HG02642 (cell line): Measurements from ENCODE around the gene CDK5R2.

Experiments used
- ATAC-seq: cut with Tn5 transposase; IDR thresholded peaks from one replicate; pipeline ENCODE4 v1.9.1; 2021; ENCODE audit warnings: mild to moderate bottlenecking; ENCODE audit not compliant: unreplicated experiment, poor library complexity

CDK5R2 gene

GRCh38 chr2:218961651-218962570 lies 2.4 kb downstream of the CDK5R2 start:
- no peak for ATAC-seq

GRCh38 chr2:218962859-218963492 lies 3.5 kb downstream of the CDK5R2 start:
- ATAC-seq: no peak

DNA sequence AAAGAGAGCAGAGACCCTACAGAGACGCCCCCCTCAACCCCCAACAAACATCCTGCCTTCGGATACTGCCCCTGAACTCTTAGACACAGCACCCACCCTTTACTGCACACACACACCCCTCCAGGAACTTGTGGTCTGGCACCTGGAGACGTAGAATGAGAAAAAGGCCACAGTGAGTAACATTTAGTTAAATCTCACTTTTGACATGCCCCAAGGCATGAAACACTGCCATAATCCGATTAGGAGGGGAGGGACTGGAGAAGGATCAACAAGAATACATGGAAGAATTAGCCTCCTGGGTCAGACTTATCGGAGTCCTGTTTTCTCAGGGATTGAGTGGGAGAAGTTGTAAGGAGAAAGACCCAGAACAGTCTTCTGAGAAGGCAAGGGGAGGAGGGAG lies 4.1 kb downstream of the CDK5R2 start:
- ATAC-seq: no peak

GRCh38 chr2:218964041-218964771 lies 4.7 kb downstream of the CDK5R2 start:
- ATAC-seq: no peak

GRCh38 chr2:218970894-218971293 lies 11.4 kb downstream of the CDK5R2 start:
- ATAC-seq: no peak

DNA sequence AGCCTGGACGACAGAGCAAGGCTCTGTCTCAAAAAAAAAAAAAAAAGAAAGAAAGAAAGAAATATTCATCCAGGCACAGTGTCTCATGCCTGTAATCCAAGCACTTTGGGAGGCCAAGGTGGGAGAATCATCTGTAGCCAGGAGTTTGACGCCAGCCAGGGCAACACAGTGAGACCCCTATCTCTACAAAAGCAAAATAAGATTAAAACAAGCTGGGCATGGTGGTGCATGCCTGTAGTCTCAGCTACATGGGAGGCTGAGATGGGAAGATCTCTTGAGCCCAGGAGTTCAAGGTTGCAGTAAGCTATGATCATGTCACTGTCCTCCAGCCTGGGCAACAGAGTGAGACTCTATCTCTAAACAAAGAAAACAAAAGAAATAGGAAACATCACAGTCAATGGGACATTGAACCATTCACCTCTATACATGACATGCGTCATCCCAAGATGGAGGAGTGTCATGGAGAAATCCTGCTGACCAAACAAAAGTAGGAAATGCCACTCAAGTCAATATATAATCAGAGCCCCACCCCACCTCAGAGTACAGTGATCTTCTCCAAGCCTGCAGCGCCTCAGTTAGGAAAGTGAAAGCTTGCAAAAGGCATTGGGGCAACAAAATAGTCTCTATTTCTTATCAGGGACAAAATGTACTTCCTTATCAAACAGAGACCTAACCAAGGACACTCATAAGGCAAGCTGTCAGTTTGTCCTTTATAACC lies 15.8 kb downstream of the CDK5R2 start:
- no peak for ATAC-seq

GRCh38 chr2:218979846-218980734 lies 20.6 kb downstream of the CDK5R2 start:
- peak; percentile 87 for ATAC-seq

GRCh38 chr2:218980735-218981389 lies 21.4 kb downstream of the CDK5R2 start:
- ATAC-seq: no peak

- ATAC-seq: no peak
Measured at GRCh38 chr2:218981390-218981880, 22.0 kb downstream of the CDK5R2 start.

GRCh38 chr2:218981881-218982585 lies 22.6 kb downstream of the CDK5R2 start:
- no peak for ATAC-seq

- ATAC-seq: no peak
Measured at GRCh38 chr2:218982586-218983262, 23.3 kb downstream of the CDK5R2 start.

GRCh38 chr2:218983263-218983933 lies 23.9 kb downstream of the CDK5R2 start:
- ATAC-seq: no peak

DNA sequence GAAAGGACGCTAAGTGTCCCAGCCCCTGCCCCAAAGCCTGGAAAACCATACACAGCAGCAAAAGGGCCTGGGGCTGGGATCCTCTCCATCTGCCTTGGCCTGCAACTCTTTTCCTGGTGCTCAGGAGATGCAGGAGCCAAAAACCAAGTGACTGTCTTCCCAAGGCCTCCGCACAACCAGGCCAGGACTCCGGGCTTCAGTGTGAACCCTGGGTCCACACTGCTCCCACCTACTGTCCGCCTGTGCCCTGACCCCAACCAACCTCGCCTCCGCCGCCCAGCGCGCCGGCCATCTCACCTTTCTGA lies 24.4 kb downstream of the CDK5R2 start:
- ATAC-seq: no peak

GRCh38 chr2:218984239-218985020 lies 25.0 kb downstream of the CDK5R2 start:
- ATAC-seq: no peak

GRCh38 chr2:218985021-218985324 lies 25.5 kb downstream of the CDK5R2 start, which contains the start of gene FEV:
Gene FEV (minus strand): TSS chr2:218985184. CDS start chr2:218985075, 109 bp downstream.
- no peak for ATAC-seq

DNA sequence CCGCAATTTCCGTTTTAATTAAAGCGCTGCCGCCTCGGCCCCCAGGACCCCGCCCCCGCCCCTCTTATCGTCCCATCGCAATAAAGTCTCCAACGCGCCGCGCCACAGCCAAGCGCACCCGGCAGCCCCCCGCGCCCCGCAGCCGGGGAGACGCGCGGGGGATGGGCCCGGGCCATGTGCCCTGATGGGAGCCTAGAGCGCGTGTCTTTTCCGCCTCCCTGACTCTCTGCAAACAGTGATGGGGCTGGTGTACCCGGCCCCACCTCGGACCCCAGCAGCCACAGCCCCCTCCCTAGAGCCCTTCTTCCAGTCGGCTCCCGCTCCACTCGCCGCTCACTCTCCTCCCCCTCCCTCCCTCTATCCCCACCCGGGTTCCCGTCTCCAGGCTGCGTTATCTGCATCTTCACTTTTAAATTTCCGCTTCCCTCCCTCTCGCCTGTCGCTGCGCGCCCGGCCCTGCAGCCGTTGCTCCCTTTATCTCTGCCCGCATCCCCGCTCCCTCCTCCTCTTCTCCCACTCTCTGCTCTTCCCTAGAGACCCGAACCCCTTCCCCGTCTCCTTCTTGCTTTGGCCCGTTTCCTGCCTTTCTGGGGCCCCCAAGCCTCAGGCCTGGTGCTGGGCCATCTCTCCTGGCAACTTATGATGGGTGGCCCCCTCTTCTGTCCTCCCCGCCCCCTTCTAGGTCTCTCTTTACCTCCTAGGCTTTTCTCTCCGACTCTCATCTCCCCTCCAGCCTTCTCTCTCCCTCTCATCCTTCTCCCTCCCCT lies 26.0 kb downstream of the CDK5R2 start:
- no peak for ATAC-seq
